ENCODE results near the gene SOX5. TPM values are rescaled to one million over a fixed set of nuclear protein-coding genes. Genes with fewer than 3 reads are reported as not detected.

The SOX5 gene
- total RNA-seq, 4 donors from 2014 or later = 1.3 to 9.6 (median 3.3) TPM

- DNase-seq = no peak
- no peaks in the 10 kb centered on the region for H3K36me3 ChIP-seq
- H3K9me3 ChIP-seq = no peaks in the 10 kb centered on the region
- in situ Hi-C loops (cut with MboI; ENCODE audit: low sequenced_read_pairs in 4 of 4) (no loop called here), intact Hi-C loops (cut with DNase I; ENCODE audit: low total_unique reads) (no loop called here)
- H3K4me3 ChIP-seq = no peak overlapping the region
- no peak for TF ChIP-seq CTCF (IDR thresholded peaks at IDR 0.05 in 4 of 5, conservative IDR thresholded peaks at IDR 0.05 in 1 of 5)
- TF ChIP-seq POLR2A (IDR thresholded peaks at IDR 0.05) = no peak
- no peaks in the 10 kb centered on the region for H3K4me1 ChIP-seq
- H3K27ac ChIP-seq = no peak overlapping the region
- ATAC-seq = no peak
- H3K27me3 ChIP-seq = no peaks in the 10 kb centered on the region
Observed at GRCh38 chr12:23927907-23928306, 21.6 kb downstream of the SOX5 start.

GRCh38 chr12:23921099-23921856 lies 28.2 kb downstream of the SOX5 start:
- in situ Hi-C loops (cut with MboI; ENCODE audit: low sequenced_read_pairs in 4 of 4) = no loop called here
- no peak for TF ChIP-seq POLR2A (IDR thresholded peaks at IDR 0.05)
- no peak for TF ChIP-seq CTCF (IDR thresholded peaks at IDR 0.05 in 4 of 5, conservative IDR thresholded peaks at IDR 0.05 in 1 of 5)
- Histone ChIP-seq H3K4me3 (no peak overlapping the region), H3K27ac (no peak overlapping the region), H3K27me3 (no peaks in the 10 kb centered on the region), H3K36me3 (no peaks in the 10 kb centered on the region), H3K9me3 (no peaks in the 10 kb centered on the region), H3K4me1 (no peaks in the 10 kb centered on the region)
- DNase-seq (no peak), ATAC-seq (no peak)
- intact Hi-C loops (cut with DNase I; ENCODE audit: low total_unique reads) = no loop called here

- ATAC-seq (no peak), DNase-seq (no peak)
- in situ Hi-C loops (cut with MboI; ENCODE audit: low sequenced_read_pairs in 4 of 4) (no loop called here), intact Hi-C loops (cut with DNase I; ENCODE audit: low total_unique reads) (no loop called here)
- TF ChIP-seq POLR2A (IDR thresholded peaks at IDR 0.05) (no peak), CTCF (IDR thresholded peaks at IDR 0.05 in 4 of 5, conservative IDR thresholded peaks at IDR 0.05 in 1 of 5) (no peak)
- Histone ChIP-seq H3K36me3 (no peaks in the 10 kb centered on the region), H3K4me1 (no peaks in the 10 kb centered on the region), H3K27me3 (no peaks in the 10 kb centered on the region), H3K4me3 (no peak overlapping the region), H3K9me3 (no peaks in the 10 kb centered on the region), H3K27ac (no peak overlapping the region)
Observed at GRCh38 chr12:23911574-23911973, 37.9 kb downstream of the SOX5 start.

GRCh38 chr12:23909551-23909950 lies 39.9 kb downstream of the SOX5 start:
- no peak for ATAC-seq
- Histone ChIP-seq H3K4me3 (no peak overlapping the region), H3K9me3 (no peaks in the 10 kb centered on the region), H3K27ac (no peak overlapping the region), H3K27me3 (no peaks in the 10 kb centered on the region), H3K36me3 (no peaks in the 10 kb centered on the region), H3K4me1 (no peaks in the 10 kb centered on the region)
- intact Hi-C loops (cut with DNase I; ENCODE audit: low total_unique reads) (no loop called here), in situ Hi-C loops (cut with MboI; ENCODE audit: low sequenced_read_pairs in 4 of 4) (no loop called here)
- no peak for DNase-seq
- TF ChIP-seq CTCF (IDR thresholded peaks at IDR 0.05 in 4 of 5, conservative IDR thresholded peaks at IDR 0.05 in 1 of 5) (no peak), POLR2A (IDR thresholded peaks at IDR 0.05) (no peak)

- ATAC-seq = no peak
- no peak for DNase-seq
- in situ Hi-C loops (cut with MboI; ENCODE audit: low sequenced_read_pairs in 4 of 4) = no loop called here
Observed at GRCh38 chr12:23906329-23906728, 43.1 kb downstream of the SOX5 start.

More at GRCh38 chr12:23906329-23906728, 43.1 kb downstream of the SOX5 start:
- no peak for TF ChIP-seq CTCF (IDR thresholded peaks at IDR 0.05 in 4 of 5, conservative IDR thresholded peaks at IDR 0.05 in 1 of 5)
- no peak for TF ChIP-seq POLR2A (IDR thresholded peaks at IDR 0.05)
- Histone ChIP-seq H3K27ac (no peak overlapping the region), H3K4me1 (no peaks in the 10 kb centered on the region), H3K9me3 (no peaks in the 10 kb centered on the region), H3K4me3 (no peak overlapping the region), H3K27me3 (no peaks in the 10 kb centered on the region), H3K36me3 (no peaks in the 10 kb centered on the region)
- intact Hi-C loops (cut with DNase I; ENCODE audit: low total_unique reads) = no loop called here

All from gastrocnemius medialis (tissue), 4 donors.